Keratinocyte (primary cell): ENCODE results near the gene BGN.

Experiments used
- CTCF ChIP-seq, 3 experiments: IDR thresholded peaks in 1 of 3; conservative IDR thresholded peaks in 1 of 3; optimal IDR thresholded peaks in 1 of 3; 2 replicates in 2 of 3; 3 replicates in 1 of 3; pipeline versions ENCODE3 to v1.5.1; 2011; ENCODE audit warnings: low read length in 3 of 3, mild to moderate bottlenecking in 3 of 3, moderate library complexity in 2 of 3, control low read depth in 1 of 3, inconsistent platforms in 1 of 3; ENCODE audit not compliant: insufficient read depth in 2 of 3; ENCODE audit errors: extremely low read depth in 1 of 3
- EZH2 ChIP-seq: IDR thresholded peaks from one replicate; pipeline ENCODE4 v1.6.1; 2012; ENCODE audit warnings: inconsistent platforms, mild to moderate bottlenecking, low read length, moderate library complexity

- TF ChIP-seq CTCF (optimal IDR thresholded peaks at IDR 0.05 in 1 of 3, IDR thresholded peaks at IDR 0.05 in 1 of 3, conservative IDR thresholded peaks at IDR 0.05 in 1 of 3; ENCODE audit: extremely low read depth in 1 of 3, insufficient read depth in 2 of 3, low read length in 3 of 3): no peak
- TF ChIP-seq EZH2: no peak
These were observed 38.6 kb upstream of the BGN start for GRCh38 chrX:153456161-153456560.
